ENCODE results near the gene ATRN.

The ATRN gene

DNA sequence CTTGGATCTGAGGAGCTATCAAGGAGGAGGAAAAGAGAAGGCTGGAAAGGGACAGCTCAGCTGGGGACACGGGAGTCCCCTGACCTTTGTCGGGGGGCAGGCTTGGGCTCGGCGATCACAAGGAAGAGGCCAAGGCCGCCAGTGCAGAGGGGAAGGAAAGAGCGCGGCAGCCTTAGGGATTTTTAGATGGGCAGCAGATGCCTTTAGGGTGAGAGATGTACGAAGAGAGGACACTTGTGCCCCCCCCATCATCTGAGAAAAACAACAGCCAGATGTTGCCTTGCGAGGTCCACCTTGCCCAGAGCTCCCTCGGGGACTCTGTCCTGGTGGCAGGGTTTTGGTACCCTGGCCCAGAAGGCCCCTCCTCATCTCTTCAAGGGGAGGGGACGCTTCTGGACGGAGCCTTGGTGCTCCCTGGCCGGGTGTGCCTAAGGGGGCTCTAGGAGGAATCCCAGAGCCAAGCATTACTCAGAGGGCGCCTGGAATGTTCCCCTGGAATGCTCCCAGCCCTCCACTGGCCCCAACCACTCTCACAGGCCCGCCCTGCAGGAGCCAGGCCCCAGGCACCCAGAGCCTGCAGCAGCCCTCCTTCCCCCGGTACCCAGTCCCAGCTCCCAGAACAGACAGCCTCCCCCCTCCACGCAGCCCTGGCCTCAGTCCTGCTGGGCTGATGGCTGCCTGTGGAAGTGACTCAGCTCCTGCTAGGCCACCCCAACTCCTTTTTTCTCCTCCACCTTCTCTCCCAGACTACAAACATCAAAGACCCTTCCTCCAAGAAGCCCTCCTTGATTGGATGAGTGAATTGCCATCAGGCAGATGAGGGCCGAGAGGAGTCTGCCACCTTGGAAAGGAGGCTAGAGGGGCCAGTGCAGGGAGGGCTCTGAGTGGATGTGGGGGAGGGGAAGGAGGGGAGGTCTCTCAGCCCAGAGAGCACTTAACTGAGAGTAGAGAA is 209.2 kb downstream of the ATRN start:
- DNase-seq: no peak

- DNase-seq: no peak
These were observed 210.0 kb downstream of the ATRN start for GRCh38 chr20:3680701-3681351.

- no peak for DNase-seq
These were observed 210.6 kb downstream of the ATRN start for GRCh38 chr20:3681352-3681930.

- DNase-seq: no peak
These were observed 211.3 kb downstream of the ATRN start, which contains the start of gene ADAM33 for GRCh38 chr20:3681931-3682781. ADAM33 (minus strand) TSS chr20:3682010; CDS start chr20:3682004, 6 bp downstream.

DNA sequence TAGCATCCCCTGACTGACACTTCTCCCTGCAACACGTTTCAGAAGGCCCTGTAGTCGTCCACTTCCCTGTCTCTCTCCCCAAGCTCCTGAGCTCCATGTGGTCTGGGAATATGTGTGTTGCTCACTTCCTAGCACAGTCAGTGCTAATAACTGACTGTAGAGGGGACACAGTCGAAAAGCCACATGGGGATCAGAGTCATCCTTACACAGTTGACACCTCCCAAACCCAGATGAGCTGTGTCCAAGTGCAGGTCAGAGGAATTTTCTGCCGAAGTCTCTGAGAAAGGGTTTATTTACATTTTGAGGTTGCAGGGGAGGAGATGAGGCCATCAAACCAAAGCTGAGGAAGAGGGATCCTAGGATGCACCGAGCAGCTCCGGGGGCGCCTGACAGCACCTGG is 214.5 kb downstream of the ATRN start:
- DNase-seq: no peak

DNA sequence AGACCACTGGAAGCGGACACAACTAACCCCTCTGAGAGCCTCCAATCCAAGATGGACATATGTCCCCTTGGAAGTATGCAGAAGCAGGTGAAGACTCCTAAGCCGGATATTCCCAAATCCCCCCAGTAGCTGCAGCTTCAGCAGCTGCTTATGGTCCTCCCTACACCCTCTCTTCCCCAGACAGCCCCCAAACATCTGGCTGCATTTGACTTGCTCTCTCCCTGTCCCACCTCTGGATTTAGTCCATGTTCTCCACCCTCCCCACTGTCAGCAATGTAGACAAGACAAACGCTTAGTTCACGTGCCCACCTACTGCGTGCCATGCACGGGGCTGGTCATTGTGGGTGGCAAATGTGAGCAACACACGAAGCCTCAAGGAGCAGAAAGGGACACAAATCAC is 215.6 kb downstream of the ATRN start:
- no peak for DNase-seq

DNA sequence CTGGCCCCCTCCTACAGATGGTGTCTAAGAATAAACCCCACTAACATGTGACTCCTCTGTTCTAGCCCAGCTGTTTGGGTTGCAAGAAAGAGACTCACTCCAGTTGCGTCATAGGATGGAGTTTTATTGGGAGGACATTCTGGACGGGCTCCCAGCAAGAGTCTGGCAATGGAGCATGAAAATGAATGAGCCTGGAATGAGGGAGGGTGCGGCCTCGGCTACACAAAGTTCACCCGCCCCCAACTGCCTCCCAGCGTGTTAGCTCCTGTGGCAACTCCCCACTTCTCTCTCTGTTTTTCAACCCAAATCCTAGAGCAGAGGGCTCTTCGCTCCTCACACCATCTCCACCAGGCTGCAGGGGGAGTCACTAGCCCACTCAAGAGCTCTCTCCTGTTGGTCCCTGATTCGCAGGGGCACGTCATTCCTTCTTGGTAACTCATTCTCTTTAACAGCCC is 216.1 kb downstream of the ATRN start:
- peak; percentile 2 for DNase-seq

DNA sequence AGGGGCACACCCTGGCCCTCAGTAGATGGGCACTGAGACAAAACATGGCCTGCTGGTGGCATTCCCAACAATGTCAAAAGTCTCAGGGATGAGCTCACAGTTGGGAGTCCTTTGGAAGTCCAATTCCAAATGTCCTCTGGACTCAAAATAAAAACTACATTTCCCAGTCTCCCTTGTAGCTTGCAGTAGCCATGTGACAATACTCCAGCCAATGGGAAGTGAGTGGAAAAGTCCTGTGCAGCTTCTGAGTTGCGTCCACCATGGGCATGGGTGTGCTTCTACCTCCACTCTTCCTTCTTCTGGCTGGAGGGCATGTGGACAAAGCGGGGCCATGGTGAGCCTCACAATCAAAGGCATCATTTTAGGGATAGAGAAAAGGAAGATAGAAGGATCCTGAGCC is 216.8 kb downstream of the ATRN start:
- DNase-seq: no peak

GRCh38 chr20:3689978-3690377 is 219.2 kb downstream of the ATRN start:
- DNase-seq: no peak

DNA sequence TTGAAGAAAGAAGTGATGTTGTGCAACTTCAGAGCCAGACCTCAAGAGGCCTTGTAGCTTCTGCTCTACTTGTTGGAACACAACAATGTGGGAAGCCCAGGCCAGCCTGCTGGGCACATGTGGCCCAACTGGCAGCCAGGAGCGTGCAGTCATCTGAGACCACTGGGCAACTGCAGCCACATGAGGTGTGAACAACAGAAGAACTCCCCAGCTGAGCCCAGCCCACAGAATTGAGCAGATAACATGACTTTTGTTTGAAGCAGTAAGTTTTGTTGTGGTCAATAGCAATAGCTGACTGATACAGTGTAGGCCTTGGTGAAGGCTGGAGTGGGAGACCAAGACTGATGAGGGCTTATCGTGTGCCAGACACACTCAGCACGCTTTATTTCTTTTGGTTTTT is 219.6 kb downstream of the ATRN start:
- DNase-seq: no peak

- no peak for DNase-seq
These were observed 220.5 kb downstream of the ATRN start for GRCh38 chr20:3691306-3691705.

GRCh38 chr20:3691897-3692296 is 221.1 kb downstream of the ATRN start:
- no peak for DNase-seq

DNA sequence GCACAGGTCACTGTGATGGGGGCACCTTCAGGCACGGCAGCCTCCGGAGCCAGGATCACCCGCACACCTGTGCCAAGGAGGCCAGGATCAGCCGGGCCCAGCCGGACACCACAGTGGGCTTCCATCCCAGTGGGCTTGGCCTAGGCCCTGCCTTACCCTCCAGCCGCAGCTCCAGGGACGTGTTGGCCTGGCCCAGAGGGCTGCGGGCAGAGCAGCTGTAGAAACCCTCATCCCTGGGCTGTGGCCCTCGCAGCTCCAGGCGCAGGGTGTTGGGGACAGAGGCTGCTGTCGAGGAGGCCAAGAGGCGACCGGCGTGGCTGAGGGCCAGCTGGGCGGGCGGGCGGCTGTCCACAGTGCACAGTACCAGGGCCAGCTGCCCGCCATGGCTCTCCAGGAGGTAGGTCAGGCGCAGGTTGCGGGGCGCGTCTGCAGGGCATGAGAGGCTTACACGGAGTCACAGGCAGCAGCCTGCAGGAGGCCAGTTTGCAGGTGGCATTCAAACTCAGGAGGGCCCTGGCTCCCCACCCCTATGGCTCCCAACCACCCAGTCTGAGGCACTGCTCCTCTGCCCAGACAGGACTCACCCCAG is 222.0 kb downstream of the ATRN start:
- no peak for DNase-seq

- no peak for DNase-seq
These were observed 222.6 kb downstream of the ATRN start for GRCh38 chr20:3693376-3693775.

DNA sequence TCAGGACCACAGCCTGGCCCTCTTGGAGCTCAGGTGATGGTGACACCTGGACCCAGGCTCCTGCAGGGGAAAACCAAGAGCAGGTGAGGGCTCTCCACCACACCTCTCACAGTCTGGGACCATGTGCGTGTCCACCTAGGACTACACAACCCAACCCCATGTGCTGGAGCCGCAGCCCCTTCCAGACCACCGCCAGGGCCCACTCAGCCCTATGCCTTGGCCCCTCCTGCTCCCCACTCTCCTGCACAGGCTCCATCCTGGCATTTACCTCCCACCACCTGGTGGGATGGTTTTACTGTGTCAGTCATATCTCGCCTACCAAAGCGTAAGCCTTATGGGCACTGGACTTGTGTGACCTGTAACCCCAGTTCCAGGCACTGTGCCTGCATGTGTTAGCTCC is 224.0 kb downstream of the ATRN start:
- no peak for DNase-seq

DNA sequence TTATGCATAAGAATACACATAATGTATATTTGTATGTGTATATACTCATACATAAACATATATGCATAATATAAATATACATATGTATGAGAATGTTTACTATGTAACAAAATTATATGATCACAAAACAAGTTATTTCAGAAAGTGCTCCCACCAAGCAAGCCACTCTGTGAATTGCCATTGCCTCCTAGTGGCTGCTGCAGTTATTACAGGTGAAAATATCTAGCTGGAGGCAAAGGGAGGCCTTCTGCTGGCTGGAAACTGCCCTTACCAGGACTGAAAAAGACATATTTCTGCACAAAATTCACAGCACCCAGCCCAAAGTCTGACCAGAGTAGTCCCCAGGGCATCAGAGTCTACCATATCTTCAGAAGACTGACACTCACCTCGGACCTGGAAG is 225.4 kb downstream of the ATRN start:
- DNase-seq: no peak

DNA sequence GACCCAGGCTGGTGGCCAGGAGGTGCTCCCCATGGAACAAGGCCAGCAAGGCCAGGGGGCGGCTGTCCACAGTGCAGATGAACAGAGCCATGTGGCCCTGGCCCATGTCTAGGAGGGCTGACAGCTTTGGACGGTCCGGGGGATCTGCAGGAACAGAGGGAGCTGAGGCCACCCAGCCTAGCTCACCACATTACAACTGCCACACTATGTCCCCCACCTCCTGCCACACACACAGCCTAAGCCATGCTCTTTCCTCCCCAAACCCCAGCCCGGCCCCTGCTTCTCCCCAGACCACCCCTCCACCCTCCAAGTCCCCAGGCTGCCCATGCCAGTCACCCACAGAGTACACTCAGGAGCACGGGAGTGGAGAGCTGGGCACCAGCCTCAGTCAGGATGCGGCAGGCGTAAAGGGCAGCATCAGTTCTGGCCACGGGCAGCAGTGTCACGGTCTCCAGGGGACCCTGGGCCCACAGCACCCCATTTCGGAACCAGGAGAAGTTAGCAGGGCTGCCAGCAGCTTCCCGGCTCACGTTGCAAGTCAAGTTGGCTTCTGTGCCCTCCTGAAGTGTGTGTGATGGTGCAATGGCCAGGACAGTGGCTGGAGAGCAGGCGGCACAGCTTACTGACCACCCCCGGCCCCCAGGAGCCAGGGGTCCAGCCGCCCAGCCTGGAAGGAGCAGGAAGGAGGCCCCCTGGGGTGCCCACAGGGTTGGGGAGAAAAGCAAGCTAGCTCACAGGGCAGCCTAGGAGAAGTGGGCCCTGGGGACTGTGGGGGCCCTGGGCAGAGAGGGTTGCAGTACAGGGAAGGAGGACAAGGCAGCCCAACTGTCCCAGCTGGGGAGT is 226.1 kb downstream of the ATRN start:
- no peak for DNase-seq

- DNase-seq: no peak
These were observed 226.9 kb downstream of the ATRN start for GRCh38 chr20:3697588-3698305.

- DNase-seq: no peak
These were observed 227.8 kb downstream of the ATRN start for GRCh38 chr20:3698591-3699001.

DNA sequence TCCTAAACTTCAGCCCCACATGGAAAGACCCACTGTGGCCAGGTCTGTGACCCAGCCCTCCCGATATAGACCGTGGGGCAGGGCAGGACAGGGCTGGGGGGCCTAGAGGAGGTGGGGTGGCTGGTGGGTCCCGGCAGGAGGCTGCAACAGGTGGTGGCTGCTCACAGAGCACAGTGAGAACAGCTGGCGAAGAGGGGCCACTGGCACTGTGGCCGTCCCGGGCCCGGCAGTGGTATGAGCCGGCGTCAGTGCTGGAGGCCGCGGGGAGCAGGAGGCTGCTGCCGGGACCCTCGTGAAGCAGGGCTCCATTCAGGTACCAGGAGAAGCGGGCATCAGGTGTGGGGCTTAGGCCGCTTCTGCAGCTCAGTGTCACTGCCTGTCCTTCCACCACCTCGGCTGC is 228.2 kb downstream of the ATRN start:
- DNase-seq: no peak

All from NCI-H1092 treated with DMSO at 0.1 percent for 48 hours (cell line).